AML-193 (cell line): Measurements from ENCODE around the gene CCDC200.
A peak's percentile ranks its signal among the peaks of the same experiment; 100 is the strongest.
"Not testable (repeated sequence)": the region's sequence is repeated elsewhere in the genome, so short reads cannot be mapped to it uniquely, and the experiment has no call there.

Experiments used
- DNase-seq, 2 experiments: peaks; one replicate each; lab custom pipeline; 2025; lab: John Stamatoyannopoulos, UW

Gene CCDC200

GRCh38 chr17:43216369-43216761 is 12.1 kb downstream of the CCDC200 start:
- no peak for DNase-seq

DNA sequence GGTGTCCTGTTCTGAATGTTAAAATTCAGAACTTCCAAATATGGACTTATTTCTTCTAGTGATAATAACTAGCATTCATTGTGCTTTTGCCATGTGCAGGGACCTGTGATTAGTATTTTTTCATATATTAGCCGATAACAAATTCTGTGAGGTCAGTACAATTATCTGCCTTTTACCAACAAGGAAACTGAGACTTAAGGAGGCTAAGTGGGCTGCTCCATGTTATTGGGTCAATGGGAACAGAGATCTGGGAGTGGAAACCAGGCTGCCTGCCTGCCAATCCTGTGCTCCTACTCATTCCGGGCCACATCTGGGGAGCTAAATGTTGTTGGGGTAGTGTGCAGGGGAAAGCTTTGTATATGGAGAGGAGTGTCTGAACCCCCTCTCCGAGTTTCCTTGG is 13.1 kb downstream of the CCDC200 start:
- DNase-seq = no peak

DNA sequence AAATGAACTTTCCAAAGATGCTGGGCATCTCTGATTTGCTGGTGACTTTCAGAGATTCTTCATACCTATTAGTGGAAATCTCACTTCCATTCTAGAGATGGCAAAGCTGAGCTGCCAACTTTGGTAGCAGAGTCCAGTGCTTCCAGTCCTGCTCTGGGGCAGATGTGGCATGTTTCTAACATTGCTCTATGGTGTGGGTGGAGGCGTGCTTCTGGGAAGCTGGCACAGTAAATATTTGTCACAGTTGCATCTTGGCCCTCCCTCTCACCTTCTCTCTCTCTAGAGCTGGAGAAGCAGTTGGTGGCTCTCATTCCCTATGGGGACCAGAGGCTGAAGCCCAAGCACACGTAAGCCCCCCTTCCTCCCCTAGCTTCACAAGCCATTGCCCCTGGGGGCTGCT is 14.9 kb downstream of the CCDC200 start:
- DNase-seq = no peak

GRCh38 chr17:43212641-43213490 is 15.6 kb downstream of the CCDC200 start:
- peak; percentile 56 to 59 for DNase-seq

GRCh38 chr17:43211480-43212402 is 16.7 kb downstream of the CCDC200 start, which contains the start of gene TMEM106A:
TMEM106A (plus strand) TSS chr17:43211875; CDS start chr17:43213042, 1,167 bp downstream.
- DNase-seq = peak; percentile 72 to 77

DNA sequence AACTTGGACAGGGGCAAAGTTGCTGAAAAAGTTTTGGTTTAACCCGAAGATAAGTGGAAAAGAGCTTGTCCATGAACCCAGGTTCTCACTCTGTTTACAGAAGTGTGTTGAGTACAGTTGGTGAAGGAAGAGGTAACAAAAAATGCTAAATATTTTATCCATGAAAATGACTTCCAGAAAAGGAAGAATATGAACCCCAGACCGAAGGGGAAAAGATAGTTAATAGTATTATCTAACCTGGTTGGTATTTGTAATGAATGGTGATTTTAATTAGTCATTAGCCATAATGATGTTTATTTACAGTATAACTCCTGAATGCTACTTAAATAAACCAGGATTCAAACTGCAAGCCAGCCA is 17.3 kb downstream of the CCDC200 start:
- peak in 1 of 2 experiments; percentile 23 for DNase-seq

- no peak for DNase-seq
Measured at GRCh38 chr17:43210576-43210975, 17.8 kb downstream of the CCDC200 start.

DNA sequence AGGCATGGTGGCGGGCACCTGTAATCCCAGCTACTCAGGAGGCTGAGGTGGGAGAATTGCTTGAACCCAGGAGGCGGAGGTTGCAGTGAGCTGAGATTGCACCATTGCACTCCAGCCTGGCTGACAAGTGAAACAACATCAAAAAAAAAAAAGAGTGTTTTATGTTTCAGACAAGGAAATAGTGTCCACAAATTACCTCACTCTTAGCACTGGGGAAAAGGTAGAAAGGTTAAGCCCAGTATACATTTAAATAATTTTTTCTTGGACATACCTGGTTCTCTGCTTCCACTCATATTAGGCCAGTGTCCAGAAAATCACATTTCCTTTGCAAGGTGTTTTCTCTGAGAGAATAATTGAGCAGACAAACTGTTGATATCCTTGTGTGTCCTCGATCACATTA is 25.4 kb downstream of the CCDC200 start:
- DNase-seq = not testable (repeated sequence)

DNA sequence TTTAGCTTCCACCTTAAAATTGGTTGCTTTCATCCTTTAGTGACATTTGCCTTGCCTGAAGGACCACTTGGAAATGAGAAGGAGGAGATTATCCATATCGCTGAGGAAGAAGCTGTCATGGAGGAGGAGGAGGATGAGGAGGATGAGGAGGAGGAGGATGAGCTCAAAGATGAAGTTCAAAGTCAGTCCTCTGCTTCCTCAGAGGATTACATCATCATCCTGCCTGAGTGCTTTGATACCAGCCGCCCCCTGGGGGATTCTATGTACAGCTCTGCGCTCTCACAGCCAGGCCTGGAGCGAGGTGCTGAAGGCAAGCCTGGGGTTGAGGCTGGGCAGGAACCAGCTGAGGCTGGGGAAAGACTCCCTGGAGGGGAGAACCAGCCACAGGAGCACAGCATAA is 28.3 kb downstream of the CCDC200 start:
- DNase-seq = no peak

DNA sequence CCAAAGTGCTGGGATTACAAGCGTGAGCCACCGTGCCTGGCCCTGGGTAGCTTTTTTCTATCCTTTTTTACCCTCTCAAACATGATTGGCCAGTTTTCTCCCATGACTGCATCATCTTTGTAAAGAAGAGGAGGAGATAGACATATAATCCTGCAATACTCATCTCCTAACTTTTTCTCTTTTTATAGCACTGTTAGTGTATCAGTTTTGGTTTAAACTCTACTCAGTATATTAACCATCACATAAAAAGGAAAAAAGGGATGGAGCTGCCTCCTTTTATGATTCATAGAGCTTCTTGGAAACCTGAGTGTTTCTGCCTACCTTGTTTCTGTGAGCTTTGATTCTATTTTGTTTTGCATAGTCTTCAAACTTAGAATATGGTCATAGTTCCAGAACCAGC is 28.8 kb downstream of the CCDC200 start:
- DNase-seq = no peak

DNA sequence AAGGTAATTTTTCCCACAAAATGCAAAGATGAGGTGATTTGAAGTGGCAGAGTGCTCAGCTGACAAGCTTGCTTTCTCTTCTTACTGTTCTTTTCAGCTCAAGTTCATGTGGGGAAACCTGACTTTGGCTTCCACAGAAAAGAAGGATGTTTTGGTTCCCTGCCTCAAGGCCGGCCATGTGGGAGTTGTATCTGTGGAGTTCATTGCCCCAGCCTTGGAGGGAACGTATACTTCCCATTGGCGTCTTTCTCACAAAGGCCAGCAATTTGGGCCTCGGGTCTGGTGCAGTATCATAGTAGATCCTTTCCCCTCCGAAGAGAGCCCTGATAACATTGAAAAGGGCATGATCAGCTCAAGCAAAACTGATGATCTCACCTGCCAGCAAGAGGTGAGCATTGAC is 35.2 kb downstream of the CCDC200 start:
- no peak for DNase-seq

GRCh38 chr17:43186656-43187055 is 41.8 kb downstream of the CCDC200 start:
- DNase-seq = not testable (repeated sequence)

DNA sequence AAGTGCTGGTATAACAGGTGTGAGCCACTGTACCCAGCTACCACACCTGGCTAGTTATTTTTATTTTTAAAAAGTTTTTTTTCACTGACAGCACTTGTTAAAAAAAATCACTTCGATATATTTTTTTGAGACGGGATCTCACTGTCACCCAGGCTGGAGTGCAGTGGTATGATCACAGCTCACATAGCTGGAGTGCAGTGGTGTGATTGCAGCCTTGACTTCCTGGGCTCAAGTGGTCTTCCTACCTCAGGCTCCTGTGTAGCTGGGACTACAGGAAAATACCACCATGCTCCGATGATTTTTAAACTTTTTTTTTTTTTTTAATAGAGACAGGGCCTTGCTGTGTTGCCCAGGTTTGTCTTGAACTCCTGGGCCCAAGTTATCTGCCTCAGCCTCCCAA is 44.5 kb downstream of the CCDC200 start:
- DNase-seq = no peak

DNA sequence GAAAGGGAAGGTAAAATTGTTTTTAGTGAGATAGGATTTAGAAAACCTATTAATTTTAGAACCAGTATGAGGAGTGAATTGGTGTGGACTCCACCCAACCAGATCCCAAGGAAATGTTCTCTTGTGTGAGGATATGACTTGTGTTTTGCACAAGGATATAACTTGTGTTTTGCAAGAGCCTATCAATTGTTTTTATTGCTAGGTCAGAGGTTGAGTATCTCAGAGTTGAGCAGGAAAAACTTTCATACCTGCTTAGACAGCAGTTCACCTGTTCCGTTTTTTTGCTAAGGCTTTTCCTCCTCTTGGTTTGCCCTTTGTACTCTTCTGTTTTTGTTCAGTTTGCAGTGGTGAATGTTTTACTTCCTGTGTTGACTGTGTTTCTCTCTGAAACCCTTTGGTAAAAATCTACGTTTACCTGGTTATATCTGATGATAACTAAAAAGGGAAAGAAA is 52.3 kb downstream of the CCDC200 start:
- no peak for DNase-seq

- DNase-seq = no peak
Measured at GRCh38 chr17:43175213-43176118, 53.0 kb downstream of the CCDC200 start.

GRCh38 chr17:43171586-43172487 is 56.6 kb downstream of the CCDC200 start:
- DNase-seq = peak; percentile 88
